Endodermal cell (in vitro differentiated cells): Measurements from ENCODE around the gene GRID1. TPM values are rescaled to one million over a fixed set of nuclear protein-coding genes. Genes with fewer than 3 reads are reported as not detected.

Source experiments
- DNase-seq: peaks from one replicate; pipeline ENCODE4 v3.0.0-alpha.2; 2017
- H3K27ac ChIP-seq: 2 replicates; pipeline ENCODE4 v1.5.1; 2013; ENCODE audit warnings: mild to moderate bottlenecking, low read depth, low read length, moderate library complexity
- H3K27me3 ChIP-seq: 2 replicates; pipeline ENCODE4 v1.6.1; 2013; ENCODE audit warnings: mild to moderate bottlenecking, low read length, moderate library complexity; ENCODE audit not compliant: insufficient read depth, control insufficient read depth, poor library complexity, severe bottlenecking
- H3K36me3 ChIP-seq: 2 replicates; pipeline ENCODE4 v1.7.0; 2013; ENCODE audit warnings: mild to moderate bottlenecking, low read length, moderate library complexity; ENCODE audit not compliant: control insufficient read depth, insufficient read depth
- H3K4me1 ChIP-seq: one replicate; pipeline ENCODE4 v1.7.0; 2013; ENCODE audit warnings: low read length; ENCODE audit not compliant: control insufficient read depth, insufficient read depth
- H3K4me3 ChIP-seq: 2 replicates; pipeline ENCODE4 v1.5.1; 2013; ENCODE audit warnings: mild to moderate bottlenecking, low read length, moderate library complexity
- H3K9ac ChIP-seq: 2 replicates; pipeline ENCODE4 v1.6.1; 2013; ENCODE audit warnings: mild to moderate bottlenecking, low read length, moderate library complexity; ENCODE audit not compliant: poor library complexity, severe bottlenecking; ENCODE audit errors: extremely low read depth
- H3K9me3 ChIP-seq: 2 replicates; pipeline ENCODE4 v1.6.1; 2013; ENCODE audit warnings: mild to moderate bottlenecking, low read length, moderate library complexity; ENCODE audit not compliant: control insufficient read depth
- H3K27ac Mint-ChIP-seq: 2 replicates; pipeline ENCODE4 v1.8.0; 2020; ENCODE audit warnings: mixed read lengths
- H3K27me3 Mint-ChIP-seq: 2 replicates; pipeline ENCODE4 v1.8.0; 2021; ENCODE audit warnings: mild to moderate bottlenecking, mixed read lengths; ENCODE audit not compliant: insufficient read depth
- H3K36me3 Mint-ChIP-seq: 2 replicates; pipeline ENCODE4 v1.8.0; 2020; ENCODE audit warnings: low read depth, mixed read lengths
- H3K4me1 Mint-ChIP-seq: 2 replicates; pipeline ENCODE4 v1.8.0; 2020; ENCODE audit warnings: mixed read lengths
- H3K4me3 Mint-ChIP-seq: 2 replicates; pipeline ENCODE4 v1.8.0; 2020; ENCODE audit warnings: mild to moderate bottlenecking, moderate library complexity, mixed read lengths
- H3K9me3 Mint-ChIP-seq: 2 replicates; pipeline ENCODE4 v1.8.0; 2020; ENCODE audit warnings: mild to moderate bottlenecking, mixed read lengths
- WGBS, 2 experiments: methylation state at CpG; one replicate each; pipeline versions ENCODE4 v1.1.5 to v1.1.7; 2013; ENCODE audit warnings: missing lambda C conversion rate in 2 of 2, mixed read lengths in 1 of 2; ENCODE audit not compliant: insufficient coverage in 1 of 2, insufficient read length in 1 of 2; 5-methylcytosine and 5-hydroxymethylcytosine counted together
- total RNA-seq, 2 donors: library from RNA; stranded (reverse); fragmentation: NEBNext Ultra II Directional in 1 of 2; extraction: Animal tissue kit (Norgen Biotek cat#: 25700) in 1 of 2; gene quantifications; 2 replicates in 1 of 2; 3 replicates in 1 of 2; pipeline ENCODE4 v1.2.1, GENCODE V29; 2021
- TF ChIP-seq, protein P1 (sequence below): fragments of 200-600 bp; sonication (generic); conservative IDR thresholded peaks from 2 replicates; pipeline ENCODE4 v1.5.0; 2021; ENCODE audit warnings: antibody characterized with exemption, mild to moderate bottlenecking

GRID1 gene
- total RNA-seq, 2 donors from 2014 or later, result 0.13 to 0.53 TPM

DNA sequence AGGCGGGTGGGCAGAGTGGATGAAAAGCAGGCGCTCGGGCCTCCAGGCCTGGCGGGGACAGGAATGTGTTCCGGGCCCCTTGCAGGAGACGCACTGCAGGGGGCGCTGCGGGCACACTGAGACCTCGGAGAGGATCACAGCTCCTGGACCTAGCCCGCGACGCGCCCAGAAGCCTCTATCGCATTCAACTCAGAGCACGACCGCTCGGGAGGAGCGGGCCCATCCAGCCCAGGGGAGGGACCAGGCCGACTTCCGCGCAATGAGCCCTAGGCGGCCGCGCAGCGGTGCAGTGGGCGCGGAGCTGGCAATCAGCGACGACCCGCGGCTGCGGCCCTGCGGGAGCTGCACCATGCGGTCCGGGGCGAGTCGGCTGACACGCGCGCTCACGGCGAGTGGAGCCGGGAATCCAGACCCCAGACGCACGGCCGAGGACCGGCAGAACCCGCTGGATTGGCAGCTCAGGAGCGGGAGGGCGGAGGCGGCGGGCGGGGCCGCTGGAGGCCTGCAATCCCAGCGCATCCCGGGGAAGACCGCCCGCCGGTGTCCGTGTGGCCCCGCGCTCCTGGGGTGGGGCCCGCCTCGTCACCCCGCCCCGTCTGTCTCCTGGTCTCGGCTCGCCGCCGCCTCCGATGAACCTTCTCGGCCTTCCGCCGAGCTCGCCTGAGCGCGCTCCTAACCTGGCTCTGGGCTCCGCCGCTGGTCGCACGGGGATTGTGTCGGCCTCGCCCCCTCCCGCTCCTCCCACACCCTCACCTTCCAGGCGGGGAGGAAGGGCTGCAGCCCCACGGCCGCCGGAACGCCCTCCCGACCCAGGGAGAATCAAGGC, 33.5 kb upstream of the GRID1 start:
- TF ChIP-seq, protein P1, sequence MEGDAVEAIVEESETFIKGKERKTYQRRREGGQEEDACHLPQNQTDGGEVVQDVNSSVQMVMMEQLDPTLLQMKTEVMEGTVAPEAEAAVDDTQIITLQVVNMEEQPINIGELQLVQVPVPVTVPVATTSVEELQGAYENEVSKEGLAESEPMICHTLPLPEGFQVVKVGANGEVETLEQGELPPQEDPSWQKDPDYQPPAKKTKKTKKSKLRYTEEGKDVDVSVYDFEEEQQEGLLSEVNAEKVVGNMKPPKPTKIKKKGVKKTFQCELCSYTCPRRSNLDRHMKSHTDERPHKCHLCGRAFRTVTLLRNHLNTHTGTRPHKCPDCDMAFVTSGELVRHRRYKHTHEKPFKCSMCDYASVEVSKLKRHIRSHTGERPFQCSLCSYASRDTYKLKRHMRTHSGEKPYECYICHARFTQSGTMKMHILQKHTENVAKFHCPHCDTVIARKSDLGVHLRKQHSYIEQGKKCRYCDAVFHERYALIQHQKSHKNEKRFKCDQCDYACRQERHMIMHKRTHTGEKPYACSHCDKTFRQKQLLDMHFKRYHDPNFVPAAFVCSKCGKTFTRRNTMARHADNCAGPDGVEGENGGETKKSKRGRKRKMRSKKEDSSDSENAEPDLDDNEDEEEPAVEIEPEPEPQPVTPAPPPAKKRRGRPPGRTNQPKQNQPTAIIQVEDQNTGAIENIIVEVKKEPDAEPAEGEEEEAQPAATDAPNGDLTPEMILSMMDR, result peak; percentile 99
- peak overlapping the region; percentile 64 for H3K4me3 Mint-ChIP-seq
- no peak overlapping the region for H3K27ac ChIP-seq
- no peaks in the 10 kb centered on the region for H3K4me1 ChIP-seq
- WGBS, 2 experiments, result 0 to 1% methylated on average over 27 to 90 of the region's 90 CpGs
- H3K9me3 Mint-ChIP-seq, result no peaks in the 10 kb centered on the region
- no peaks in the 10 kb centered on the region for H3K36me3 ChIP-seq
- H3K9ac ChIP-seq, result peak overlapping the region; percentile 20
- H3K36me3 Mint-ChIP-seq, result no peaks in the 10 kb centered on the region
- H3K4me3 ChIP-seq, result peak overlapping the region; percentile 83
- peaks cover 7% of the 10 kb centered on the region for H3K4me1 Mint-ChIP-seq
- peak overlapping the region; percentile 17 for H3K27ac Mint-ChIP-seq
- H3K9me3 ChIP-seq, result no peaks in the 10 kb centered on the region
- H3K27me3 ChIP-seq, result peaks cover 58% of the 10 kb centered on the region
- peak; percentile 99 for DNase-seq
- peaks cover 42% of the 10 kb centered on the region for H3K27me3 Mint-ChIP-seq

DNA sequence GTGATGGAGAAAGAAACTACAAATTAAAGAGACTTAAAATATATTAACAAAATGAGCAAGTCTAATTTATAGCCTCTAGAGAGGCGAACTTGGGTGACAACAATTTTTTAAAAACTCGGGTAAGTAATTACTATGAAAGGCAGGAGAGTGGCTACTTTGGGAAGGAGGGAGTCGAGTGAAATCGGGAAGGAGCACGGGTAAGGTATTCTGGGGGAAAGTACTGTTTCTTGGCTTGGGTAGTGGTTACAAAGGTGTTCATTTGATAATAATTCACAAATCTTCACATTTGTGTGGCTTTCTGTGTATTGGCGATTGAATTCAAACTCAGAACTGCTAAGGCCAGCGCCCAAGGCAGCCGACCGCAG, 32.9 kb upstream of the GRID1 start:
- WGBS, 2 experiments, result 40 to 44% methylated on average over 9 of the region's 9 CpGs
- no peaks in the 10 kb centered on the region for H3K36me3 Mint-ChIP-seq
- no peaks in the 10 kb centered on the region for H3K9me3 ChIP-seq
- peaks cover 42% of the 10 kb centered on the region for H3K27me3 Mint-ChIP-seq
- no peaks in the 10 kb centered on the region for H3K9me3 Mint-ChIP-seq
- no peak overlapping the region for H3K27ac Mint-ChIP-seq
- no peak overlapping the region for H3K4me3 ChIP-seq
- H3K4me1 ChIP-seq, result no peaks in the 10 kb centered on the region
- DNase-seq, result no peak
- H3K36me3 ChIP-seq, result no peaks in the 10 kb centered on the region
- TF ChIP-seq, protein P1, result no peak
- peaks cover 7% of the 10 kb centered on the region for H3K4me1 Mint-ChIP-seq
- H3K4me3 Mint-ChIP-seq, result peak overlapping the region; percentile 64
- H3K27ac ChIP-seq, result no peak overlapping the region
- H3K27me3 ChIP-seq, result peaks cover 58% of the 10 kb centered on the region
- no peak overlapping the region for H3K9ac ChIP-seq

DNA sequence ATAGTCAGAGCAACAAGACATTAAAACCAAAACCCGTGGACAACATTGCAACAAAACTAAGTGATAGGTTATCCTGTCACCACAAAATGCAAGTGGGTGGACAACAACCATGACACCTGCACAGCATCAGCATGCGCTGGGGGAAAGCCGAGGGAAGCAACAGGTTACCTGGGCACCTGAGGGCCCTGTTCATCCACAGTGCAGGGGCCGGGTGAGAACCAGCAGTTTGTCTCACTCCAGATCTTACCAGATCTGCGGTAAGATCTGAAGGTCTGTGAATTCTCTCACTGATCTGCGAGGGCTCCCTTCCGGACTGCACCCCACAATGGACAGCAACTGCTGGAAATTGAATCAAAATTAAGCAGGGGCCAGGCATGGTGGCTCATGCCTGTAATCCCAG, 30.5 kb upstream of the GRID1 start:
- Mint-ChIP-seq H3K4me1 (peaks cover 3% of the 10 kb centered on the region), H3K36me3 (no peaks in the 10 kb centered on the region), H3K9me3 (no peaks in the 10 kb centered on the region), H3K27me3 (peaks cover 28% of the 10 kb centered on the region), H3K27ac (no peak overlapping the region), H3K4me3 (no peak overlapping the region)
- Histone ChIP-seq H3K4me3 (no peak overlapping the region), H3K9me3 (no peaks in the 10 kb centered on the region), H3K4me1 (no peaks in the 10 kb centered on the region), H3K36me3 (no peaks in the 10 kb centered on the region), H3K9ac (no peak overlapping the region), H3K27me3 (peaks cover 43% of the 10 kb centered on the region), H3K27ac (no peak overlapping the region)
- TF ChIP-seq, protein P1, result no peak
- WGBS, 2 experiments, result 72 to 79% methylated on average over 6 to 7 of the region's 7 CpGs
- DNase-seq, result no peak
